MM.1S (cell line): ENCODE data around the gene PRDM11.
"Not testable (repeated sequence)": the region's sequence is repeated elsewhere in the genome, so short reads cannot be mapped to it uniquely, and the experiment has no call there.

Experiments used
- DNase-seq: peaks from one replicate; pipeline ENCODE4 v3.0.0-alpha.2; 2015
- H2AFZ ChIP-seq: fragments of 300-600 bp; sonication (generic); 2 replicates; pipeline ENCODE4 v1.6.0; 2016; ENCODE audit warnings: antibody characterized with exemption, low read length
- H3F3A ChIP-seq: fragments of 300-600 bp; sonication (generic); 2 replicates; pipeline ENCODE4 v1.6.1; 2016; ENCODE audit warnings: mild to moderate bottlenecking, antibody characterized with exemption, low read length, moderate library complexity, mixed read lengths; ENCODE audit not compliant: insufficient read depth
- H3K27ac ChIP-seq: fragments of 300-600 bp; sonication (generic); 2 replicates; pipeline ENCODE4 v1.5.1; 2016; ENCODE audit warnings: mild to moderate bottlenecking, low read length
- H3K27me3 ChIP-seq: fragments of 300-600 bp; sonication (generic); replicated peaks from 2 replicates; pipeline ENCODE4 v1.6.0; 2016; ENCODE audit warnings: low read length; ENCODE audit not compliant: insufficient read depth
- H3K36me3 ChIP-seq: fragments of 300-600 bp; sonication (generic); replicated peaks from 2 replicates; pipeline ENCODE4 v1.6.1; 2016; ENCODE audit warnings: mild to moderate bottlenecking, low read length, mixed read lengths; ENCODE audit not compliant: insufficient read depth
- H3K4me1 ChIP-seq: fragments of 300-600 bp; sonication (generic); 2 replicates; pipeline ENCODE4 v1.6.1; 2016; ENCODE audit warnings: low read length, mixed read lengths
- H3K4me2 ChIP-seq: fragments of 300-600 bp; sonication (generic); 2 replicates; pipeline ENCODE4 v1.6.0; 2016; ENCODE audit warnings: low read depth, low read length
- H3K4me3 ChIP-seq: fragments of 300-600 bp; sonication (generic); 2 replicates; pipeline ENCODE4 v1.5.1; 2016; ENCODE audit warnings: low read length, mixed read lengths
- H3K79me2 ChIP-seq: fragments of 300-600 bp; sonication (generic); 2 replicates; pipeline ENCODE4 v1.6.1; 2016; ENCODE audit warnings: mixed run types, low read length, mixed read lengths
- H3K9ac ChIP-seq: fragments of 300-600 bp; sonication (generic); 2 replicates; pipeline ENCODE4 v1.6.1; 2016; ENCODE audit warnings: low read length, mixed read lengths
- H3K9me2 ChIP-seq: fragments of 300-600 bp; sonication (generic); replicated peaks from 2 replicates; pipeline ENCODE4 v1.6.1; 2016; ENCODE audit warnings: mild to moderate bottlenecking, low read length, mixed read lengths; ENCODE audit not compliant: insufficient read depth
- H3K9me3 ChIP-seq: fragments of 300-600 bp; sonication (generic); replicated peaks from 2 replicates; pipeline ENCODE4 v1.6.1; 2016; ENCODE audit warnings: mild to moderate bottlenecking, low read length, mixed read lengths; ENCODE audit not compliant: insufficient read depth
- H4K20me1 ChIP-seq: fragments of 300-600 bp; sonication (generic); 2 replicates; pipeline ENCODE4 v1.6.1; 2016; ENCODE audit warnings: mild to moderate bottlenecking, low read length, moderate library complexity, mixed read lengths; ENCODE audit not compliant: insufficient read depth
- EZH2 ChIP-seq: fragments of 300-600 bp; sonication (generic); optimal IDR thresholded peaks from 2 replicates; pipeline ENCODE3; 2017; ENCODE audit warnings: low read depth, mild to moderate bottlenecking, antibody characterized with exemption, low read length, mixed read lengths
- EZH2phosphoT487 ChIP-seq: fragments of 300-600 bp; sonication (generic); IDR thresholded peaks from 2 replicates; pipeline ENCODE4 v1.6.1; 2018; ENCODE audit warnings: antibody characterized with exemption, low read length
- TF ChIP-seq, protein P1 (sequence below): fragments of 300-600 bp; sonication (generic); IDR thresholded peaks from 2 replicates; pipeline ENCODE4 v1.5.1; 2016; ENCODE audit warnings: antibody characterized with exemption, low read length, mixed read lengths

Gene PRDM11

DNA sequence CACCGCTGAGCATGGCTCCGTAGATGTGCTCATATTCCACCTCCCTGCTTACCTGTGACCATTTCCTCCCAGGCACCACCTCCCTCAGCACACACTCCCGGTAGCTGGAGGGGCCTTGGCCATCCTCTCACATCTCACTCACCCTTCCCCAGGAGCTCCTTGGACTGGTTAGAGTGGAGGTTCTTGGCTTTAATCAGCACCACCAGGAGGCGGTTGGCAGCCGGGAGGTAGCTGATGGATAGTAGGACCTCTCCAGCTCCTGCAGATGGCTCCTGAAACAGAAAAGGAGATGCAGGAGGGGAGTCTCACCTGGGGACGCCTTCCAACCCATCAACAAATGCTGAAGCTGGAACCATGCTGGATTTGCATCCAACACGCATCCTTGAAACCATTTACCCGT lies 99.8 kb downstream of the PRDM11 start:
- H3K9me3 ChIP-seq = no peaks in the 10 kb centered on the region
- no peaks in the 10 kb centered on the region for H3K79me2 ChIP-seq
- H3K27ac ChIP-seq = no peak overlapping the region
- no peak overlapping the region for H2AFZ ChIP-seq
- H3K4me1 ChIP-seq = no peaks in the 10 kb centered on the region
- DNase-seq = no peak
- H4K20me1 ChIP-seq = no peaks in the 10 kb centered on the region
- no peaks in the 10 kb centered on the region for H3K36me3 ChIP-seq
- no peak overlapping the region for H3K4me3 ChIP-seq
- no peak for TF ChIP-seq EZH2
- TF ChIP-seq, protein P1, sequence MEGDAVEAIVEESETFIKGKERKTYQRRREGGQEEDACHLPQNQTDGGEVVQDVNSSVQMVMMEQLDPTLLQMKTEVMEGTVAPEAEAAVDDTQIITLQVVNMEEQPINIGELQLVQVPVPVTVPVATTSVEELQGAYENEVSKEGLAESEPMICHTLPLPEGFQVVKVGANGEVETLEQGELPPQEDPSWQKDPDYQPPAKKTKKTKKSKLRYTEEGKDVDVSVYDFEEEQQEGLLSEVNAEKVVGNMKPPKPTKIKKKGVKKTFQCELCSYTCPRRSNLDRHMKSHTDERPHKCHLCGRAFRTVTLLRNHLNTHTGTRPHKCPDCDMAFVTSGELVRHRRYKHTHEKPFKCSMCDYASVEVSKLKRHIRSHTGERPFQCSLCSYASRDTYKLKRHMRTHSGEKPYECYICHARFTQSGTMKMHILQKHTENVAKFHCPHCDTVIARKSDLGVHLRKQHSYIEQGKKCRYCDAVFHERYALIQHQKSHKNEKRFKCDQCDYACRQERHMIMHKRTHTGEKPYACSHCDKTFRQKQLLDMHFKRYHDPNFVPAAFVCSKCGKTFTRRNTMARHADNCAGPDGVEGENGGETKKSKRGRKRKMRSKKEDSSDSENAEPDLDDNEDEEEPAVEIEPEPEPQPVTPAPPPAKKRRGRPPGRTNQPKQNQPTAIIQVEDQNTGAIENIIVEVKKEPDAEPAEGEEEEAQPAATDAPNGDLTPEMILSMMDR = no peak
- no peak for TF ChIP-seq EZH2phosphoT487
- no peaks in the 10 kb centered on the region for H3K27me3 ChIP-seq
- H3K9me2 ChIP-seq = no peaks in the 10 kb centered on the region
- no peak overlapping the region for H3K9ac ChIP-seq
- no peaks in the 10 kb centered on the region for H3F3A ChIP-seq
- no peak overlapping the region for H3K4me2 ChIP-seq

DNA sequence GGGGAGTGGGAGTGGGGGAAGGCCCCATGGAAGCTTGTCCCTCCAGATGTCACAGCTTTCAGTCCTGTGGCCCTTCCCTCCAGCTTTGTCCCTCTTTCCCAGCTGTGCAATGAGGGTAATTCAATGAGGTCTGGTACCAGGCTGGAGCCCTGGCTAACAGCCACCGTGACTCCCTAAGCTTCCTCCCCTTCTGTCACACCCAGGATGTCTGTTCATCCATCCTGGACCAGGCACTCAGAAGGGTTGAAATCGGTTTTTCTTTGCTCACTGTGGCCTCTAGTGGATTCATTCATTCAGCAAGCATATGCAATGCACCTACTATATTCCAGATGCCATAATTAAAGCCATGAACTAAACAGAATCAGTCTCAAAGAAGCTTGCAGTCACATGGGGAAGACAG lies 101.0 kb downstream of the PRDM11 start:
- Histone ChIP-seq H4K20me1 (no peaks in the 10 kb centered on the region), H3K4me1 (no peaks in the 10 kb centered on the region), H3K79me2 (no peaks in the 10 kb centered on the region), H3K9me2 (no peaks in the 10 kb centered on the region), H3K9ac (no peak overlapping the region), H3K9me3 (no peaks in the 10 kb centered on the region), H3F3A (no peaks in the 10 kb centered on the region), H3K27me3 (no peaks in the 10 kb centered on the region), H2AFZ (no peak overlapping the region), H3K4me3 (no peak overlapping the region), H3K27ac (no peak overlapping the region), H3K4me2 (no peak overlapping the region), H3K36me3 (no peaks in the 10 kb centered on the region)
- TF ChIP-seq, protein P1 = no peak
- no peak for TF ChIP-seq EZH2
- TF ChIP-seq EZH2phosphoT487 = no peak
- no peak for DNase-seq

DNA sequence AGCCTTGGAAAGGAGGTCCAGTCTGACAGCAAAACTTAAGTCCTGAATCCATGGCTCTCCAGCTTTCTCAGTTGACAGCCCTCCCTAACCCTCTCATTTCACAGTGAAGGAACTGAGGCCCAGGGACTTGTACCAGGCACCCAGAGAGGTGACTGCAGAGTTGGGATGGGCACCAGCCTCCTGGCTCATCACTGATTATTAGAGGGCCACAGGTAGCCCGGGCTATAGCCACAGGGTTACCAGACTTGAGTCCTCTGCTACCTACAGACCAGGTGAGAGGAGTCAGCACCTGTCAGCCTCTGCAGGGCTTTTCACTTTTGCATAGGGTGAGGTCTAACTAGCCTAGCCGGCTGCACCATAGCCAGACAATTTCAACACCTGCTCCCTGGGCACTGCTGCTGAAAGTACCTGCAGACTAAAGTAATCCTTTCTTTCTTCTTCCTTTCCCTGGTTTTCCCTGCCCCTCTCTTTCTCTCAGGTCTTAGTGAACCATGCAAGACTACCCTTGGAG lies 102.1 kb downstream of the PRDM11 start:
- H3K9me3 ChIP-seq = no peaks in the 10 kb centered on the region
- H3K36me3 ChIP-seq = no peaks in the 10 kb centered on the region
- no peak overlapping the region for H3K4me2 ChIP-seq
- H3K27me3 ChIP-seq = no peaks in the 10 kb centered on the region
- TF ChIP-seq EZH2 = no peak
- TF ChIP-seq EZH2phosphoT487 = no peak
- TF ChIP-seq, protein P1 = no peak
- no peaks in the 10 kb centered on the region for H3K4me1 ChIP-seq
- H3K9ac ChIP-seq = no peak overlapping the region
- H2AFZ ChIP-seq = no peak overlapping the region
- DNase-seq = no peak
- H3K9me2 ChIP-seq = no peaks in the 10 kb centered on the region
- no peak overlapping the region for H3K4me3 ChIP-seq
- H4K20me1 ChIP-seq = no peaks in the 10 kb centered on the region
- no peak overlapping the region for H3K27ac ChIP-seq
- no peaks in the 10 kb centered on the region for H3F3A ChIP-seq
- H3K79me2 ChIP-seq = no peaks in the 10 kb centered on the region

DNA sequence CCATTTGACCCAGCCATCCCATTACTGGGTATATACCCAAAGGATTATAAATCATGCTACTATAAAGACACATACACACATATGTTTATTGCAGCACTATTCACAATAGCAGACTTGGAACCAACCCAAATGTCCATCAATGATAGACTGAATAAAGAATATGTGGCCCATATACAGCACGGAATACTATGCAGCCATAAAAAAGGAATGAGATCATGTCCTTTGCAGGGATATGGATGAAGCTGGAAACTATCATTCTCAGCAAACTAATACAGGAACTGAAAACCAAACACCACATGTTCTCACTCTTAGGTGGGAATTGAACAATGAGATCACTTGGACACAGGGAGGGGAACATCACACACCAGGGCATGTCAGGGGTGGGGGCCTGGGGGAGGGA lies 102.9 kb downstream of the PRDM11 start:
- not testable (repeated sequence) for H3K79me2 ChIP-seq, H3K27me3 ChIP-seq, H3K4me1 ChIP-seq, H3K4me3 ChIP-seq, H3K27ac ChIP-seq, H3K9me2 ChIP-seq, H3F3A ChIP-seq, H4K20me1 ChIP-seq, H3K9ac ChIP-seq, DNase-seq, H3K36me3 ChIP-seq, H3K4me2 ChIP-seq, H2AFZ ChIP-seq, H3K9me3 ChIP-seq
